HEK293 (cell line): ENCODE measurements around the gene EGFR.

ENCODE experiments used
- CTCF ChIA-PET: fragments of 350-600 bp; formaldehyde crosslinking; extraction: SDS; loops from one replicate; lab custom pipeline; 2021; ENCODE audit warnings: antibody characterized with exemption; lab: Yijun Ruan, JAX
- POLR2A ChIA-PET: fragments of 300-600 bp; formaldehyde crosslinking; extraction: SDS; loops from one replicate; lab custom pipeline; 2020; ENCODE audit warnings: antibody characterized with exemption, inconsistent platforms; lab: Yijun Ruan, JAX
- H3K27ac ChIP-seq: fragments of 200-500 bp; sonication (Bioruptor generic); 2 replicates; pipeline ENCODE4 v1.5.1; 2014; ENCODE audit warnings: low read depth, low read length, control low read depth, inconsistent platforms; ENCODE audit errors: extremely low read depth
- H3K36me3 ChIP-seq, 2 experiments: fragments of 200-500 bp in 1 of 2; sonication (Bioruptor generic) in 1 of 2; 1 replicate in 1 of 2; 2 replicates in 1 of 2; pipeline ENCODE4 v1.5.1; 2014 to 2017; ENCODE audit warnings: inconsistent platforms in 2 of 2, low read length in 2 of 2; ENCODE audit not compliant: control insufficient read depth in 2 of 2, insufficient read depth in 1 of 2
- H3K4me1 ChIP-seq: fragments of 200-500 bp; sonication (Bioruptor generic); 2 replicates; pipeline ENCODE4 v1.5.1; 2014; ENCODE audit warnings: mild to moderate bottlenecking, low read length, inconsistent platforms; ENCODE audit not compliant: control insufficient read depth, insufficient read depth
- H3K4me3 ChIP-seq: 2 replicates; pipeline ENCODE4 v1.5.1; 2011; ENCODE audit warnings: low read depth, mild to moderate bottlenecking, control low read depth, low read length, moderate library complexity
- H3K9me3 ChIP-seq: fragments of 200-500 bp; sonication (Bioruptor generic); 2 replicates; pipeline ENCODE4 v1.5.1; 2014; ENCODE audit warnings: low read depth, low read length, inconsistent platforms; ENCODE audit not compliant: control insufficient read depth, insufficient read depth
- ELK4 ChIP-seq: IDR thresholded peaks from 2 replicates; pipeline ENCODE4 v1.6.1; 2011; ENCODE audit warnings: mild to moderate bottlenecking, low read depth, low read length, borderline replicate concordance
- ZFP69B ChIP-seq: fragments of 450-650 bp; formaldehyde crosslinking; IDR thresholded peaks from 2 replicates; pipeline ENCODE4 v1.5.1; 2016; ENCODE audit warnings: missing biosample characterization, missing genetic modification characterization
- ZIC2 ChIP-seq: fragments of 450-650 bp; formaldehyde crosslinking; IDR thresholded peaks from 2 replicates; pipeline ENCODE4 v1.5.1; 2016; ENCODE audit warnings: missing biosample characterization, missing genetic modification characterization
- ZNF391 ChIP-seq: fragments of 450-650 bp; formaldehyde crosslinking; IDR thresholded peaks from 2 replicates; pipeline ENCODE4 v1.5.1; 2016; ENCODE audit warnings: low read depth, missing biosample characterization, missing genetic modification characterization, borderline replicate concordance
- ZNF449 ChIP-seq: fragments of 450-650 bp; formaldehyde crosslinking; IDR thresholded peaks from 2 replicates; pipeline ENCODE4 v1.5.1; 2017; ENCODE audit warnings: missing biosample characterization, mild to moderate bottlenecking, missing genetic modification characterization, moderate library complexity
- ZNF501 ChIP-seq: fragments of 450-650 bp; formaldehyde crosslinking; IDR thresholded peaks from 2 replicates; pipeline ENCODE4 v1.5.1; 2016; ENCODE audit warnings: missing biosample characterization, missing genetic modification characterization
- ZNF510 ChIP-seq: fragments of 450-650 bp; formaldehyde crosslinking; IDR thresholded peaks from 2 replicates; pipeline ENCODE4 v1.5.1; 2018; ENCODE audit warnings: mild to moderate bottlenecking, missing genetic modification characterization, missing biosample characterization; ENCODE audit not compliant: insufficient replicate concordance

Gene EGFR

DNA sequence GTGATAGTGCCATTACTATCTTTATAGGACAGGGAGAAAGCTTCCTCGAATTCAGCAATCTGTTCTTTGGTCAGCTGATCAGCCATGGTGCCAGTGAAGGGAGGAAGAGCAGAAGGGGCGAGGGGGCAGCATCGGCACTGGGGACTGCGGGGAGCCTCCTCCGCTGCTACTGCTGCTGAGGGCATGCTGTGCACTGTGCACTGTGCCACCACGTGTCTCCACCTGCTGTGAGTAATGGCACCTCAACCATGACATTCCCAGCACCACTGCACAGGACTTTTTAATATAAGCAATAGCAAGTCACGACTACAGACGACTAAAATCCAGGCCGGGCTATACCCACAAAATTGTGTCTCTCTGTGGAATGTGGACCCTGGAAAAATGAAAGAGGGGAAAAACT is 241.4 kb downstream of the EGFR start:
- CTCF ChIA-PET, result no interaction called here
- TF ChIP-seq ZNF501 (tag by site-specific recombination) (no peak), ZNF391 (no peak), ZIC2 (no peak), ZNF449 (tag by site-specific recombination) (no peak)

GRCh38 chr7:55260676-55261385 is 242.0 kb downstream of the EGFR start:
- POLR2A ChIA-PET, result no interaction called here
- Histone ChIP-seq H3K27ac (no peak overlapping the region), H3K36me3 (no peaks in the 10 kb centered on the region), H3K4me3 (no peak overlapping the region), H3K4me1 (0 out of 2 replicates have a peak, but pooled peaks cover under 1% of the 10 kb centered on the region), H3K9me3 (no peaks in the 10 kb centered on the region)
- TF ChIP-seq ZNF510 (no peak), ELK4 (no peak), ZFP69B (tag by site-specific recombination) (no peak)
- CTCF ChIA-PET, result no interaction called here

More for the DNA sequence above, 241.4 kb downstream of the EGFR start:
- POLR2A ChIA-PET, result no interaction called here
- no peak overlapping the region for H3K4me3 ChIP-seq
- no peaks in the 10 kb centered on the region for H3K9me3 ChIP-seq
- no peak overlapping the region for H3K27ac ChIP-seq
- H3K4me1 ChIP-seq, result 0 out of 2 replicates have a peak, but pooled peaks cover 3% of the 10 kb centered on the region
- H3K36me3 ChIP-seq, result no peaks in the 10 kb centered on the region
